ENCODE measurements around the gene ADIPOQ.
"Not testable (repeated sequence)": the region's sequence is repeated elsewhere in the genome, so short reads cannot be mapped to it uniquely, and the experiment has no call there.

The ADIPOQ gene

GRCh38 chr3:186873796-186874195 lies 31.3 kb downstream of the ADIPOQ start:
- DNase-seq, result not testable (repeated sequence)

DNA sequence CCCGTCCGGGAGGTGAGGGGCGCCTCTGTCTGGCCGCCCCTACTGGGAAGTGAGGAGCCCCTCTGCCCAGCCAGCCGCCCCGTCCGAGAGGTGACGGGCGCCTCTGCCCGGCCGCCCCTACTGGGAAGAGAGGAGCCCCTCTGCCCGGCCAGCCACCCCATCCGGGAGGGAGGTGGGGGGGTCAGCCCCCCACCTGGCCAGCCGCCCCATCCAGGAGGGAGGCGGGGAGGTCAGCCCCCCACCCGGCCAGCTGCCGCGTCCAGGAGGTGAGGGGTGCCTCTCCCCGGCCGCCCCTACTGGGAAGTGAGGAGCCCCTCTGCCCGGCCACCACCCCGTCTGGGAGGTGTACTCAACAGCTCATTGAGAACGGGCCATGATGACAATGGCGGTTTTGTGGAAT lies 31.7 kb downstream of the ADIPOQ start:
- DNase-seq, result not testable (repeated sequence)

- DNase-seq, result not testable (repeated sequence)
Observed at GRCh38 chr3:186874841-186875240, 32.3 kb downstream of the ADIPOQ start.

- DNase-seq, result no peak
Observed at GRCh38 chr3:186875708-186876107, 33.2 kb downstream of the ADIPOQ start.

GRCh38 chr3:186879781-186880180 lies 37.3 kb downstream of the ADIPOQ start:
- peak; percentile 36 for DNase-seq

- DNase-seq, result peak; percentile 83
Observed at GRCh38 chr3:186880406-186880805, 37.9 kb downstream of the ADIPOQ start.

- DNase-seq, result peak; percentile 81
Observed at GRCh38 chr3:186882150-186882524, 39.6 kb downstream of the ADIPOQ start.

- peak; percentile 90 for DNase-seq
Observed at GRCh38 chr3:186882881-186883685, 40.6 kb downstream of the ADIPOQ start.

DNA sequence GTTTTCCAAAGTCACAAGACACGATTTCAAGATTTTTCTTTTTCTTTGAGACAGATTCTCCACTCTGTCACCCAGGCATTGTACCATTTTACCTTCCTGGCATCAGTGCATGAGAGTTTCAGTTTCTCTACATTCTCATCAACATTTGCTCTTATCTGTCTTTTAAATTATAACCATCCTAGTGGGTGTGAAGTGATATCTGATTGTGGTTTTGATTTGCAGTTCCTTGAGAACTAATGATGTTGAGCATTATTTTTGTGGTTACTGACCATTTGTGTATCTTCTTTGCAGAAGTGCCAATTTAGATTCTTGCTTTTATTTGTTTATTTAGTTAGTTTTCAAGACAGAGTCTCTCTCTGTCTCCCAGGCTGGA lies 41.2 kb downstream of the ADIPOQ start:
- peak; percentile 62 for DNase-seq

GRCh38 chr3:186884868-186885267 lies 42.4 kb downstream of the ADIPOQ start:
- DNase-seq, result not testable (repeated sequence)

- no peak for DNase-seq
Observed at GRCh38 chr3:186886202-186886981, 43.9 kb downstream of the ADIPOQ start.

DNA sequence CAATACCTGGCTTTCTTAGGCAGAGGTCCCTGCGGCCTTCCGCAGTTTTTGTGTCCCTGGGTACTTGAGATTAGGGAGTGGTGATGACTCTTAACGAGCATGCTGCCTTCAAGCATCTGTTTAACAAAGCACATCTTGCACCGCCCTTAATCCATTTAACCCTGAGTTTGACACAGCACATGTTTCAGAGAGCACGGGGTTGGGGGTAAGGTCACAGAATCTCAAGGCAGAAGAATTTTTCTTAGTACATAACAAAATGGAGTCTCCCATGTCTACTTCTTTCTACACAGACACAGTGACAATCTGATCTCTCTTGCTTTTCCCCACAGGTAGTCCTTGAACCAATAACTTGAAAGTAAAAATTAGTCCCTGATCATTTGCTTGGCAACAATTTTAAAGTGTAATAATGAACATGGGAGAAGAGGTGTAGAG lies 45.0 kb downstream of the ADIPOQ start:
- not testable (repeated sequence) for DNase-seq

DNA sequence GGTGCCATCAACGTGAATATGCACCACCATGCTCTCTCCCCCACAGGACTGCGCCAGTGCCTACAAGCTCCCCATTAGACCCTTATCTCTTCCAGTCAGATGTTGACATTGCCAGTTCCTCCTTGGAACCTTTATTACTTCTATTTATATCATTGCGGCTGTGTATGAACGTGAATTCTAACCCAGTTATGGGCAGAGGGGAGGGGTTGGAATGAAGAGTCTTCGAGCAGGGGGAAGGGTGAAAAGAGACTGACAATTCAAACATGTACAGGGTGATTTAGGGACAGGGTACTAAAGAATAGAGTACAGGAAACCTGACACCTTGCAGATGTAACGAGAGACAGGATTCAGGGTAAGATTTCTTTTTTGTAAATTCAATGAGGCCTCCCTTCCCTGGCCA lies 46.1 kb downstream of the ADIPOQ start:
- DNase-seq, result no peak

- not testable (repeated sequence) for DNase-seq
Observed at GRCh38 chr3:186889698-186890097, 47.2 kb downstream of the ADIPOQ start.

- DNase-seq, result no peak
Observed at GRCh38 chr3:186890911-186891310, 48.4 kb downstream of the ADIPOQ start.

- not testable (repeated sequence) for DNase-seq
Observed at GRCh38 chr3:186893071-186893470, 50.6 kb downstream of the ADIPOQ start.

- DNase-seq, result no peak
Observed at GRCh38 chr3:186895406-186895805, 52.9 kb downstream of the ADIPOQ start.

- DNase-seq, result no peak
Observed at GRCh38 chr3:186896006-186896405, 53.5 kb downstream of the ADIPOQ start.

DNA sequence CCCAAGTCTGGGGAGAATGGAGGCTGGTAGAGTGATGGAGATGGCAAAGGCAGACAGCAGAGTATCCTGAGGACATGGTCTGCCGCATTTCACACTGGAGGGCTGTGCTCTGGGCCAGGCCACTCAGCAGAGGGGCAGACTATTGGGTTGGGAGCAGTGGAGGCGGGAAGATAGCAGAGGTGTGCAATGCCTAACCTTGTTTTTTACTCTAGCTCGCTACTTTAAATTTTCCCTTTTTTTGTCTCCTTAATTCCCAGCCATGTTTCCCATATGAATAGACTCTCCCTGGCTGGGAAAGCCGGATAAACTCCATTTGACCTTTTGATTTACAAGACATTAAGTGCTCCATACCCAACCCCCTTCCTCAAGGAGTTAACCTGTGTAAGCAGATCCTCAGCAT lies 54.4 kb downstream of the ADIPOQ start:
- DNase-seq, result no peak

DNA sequence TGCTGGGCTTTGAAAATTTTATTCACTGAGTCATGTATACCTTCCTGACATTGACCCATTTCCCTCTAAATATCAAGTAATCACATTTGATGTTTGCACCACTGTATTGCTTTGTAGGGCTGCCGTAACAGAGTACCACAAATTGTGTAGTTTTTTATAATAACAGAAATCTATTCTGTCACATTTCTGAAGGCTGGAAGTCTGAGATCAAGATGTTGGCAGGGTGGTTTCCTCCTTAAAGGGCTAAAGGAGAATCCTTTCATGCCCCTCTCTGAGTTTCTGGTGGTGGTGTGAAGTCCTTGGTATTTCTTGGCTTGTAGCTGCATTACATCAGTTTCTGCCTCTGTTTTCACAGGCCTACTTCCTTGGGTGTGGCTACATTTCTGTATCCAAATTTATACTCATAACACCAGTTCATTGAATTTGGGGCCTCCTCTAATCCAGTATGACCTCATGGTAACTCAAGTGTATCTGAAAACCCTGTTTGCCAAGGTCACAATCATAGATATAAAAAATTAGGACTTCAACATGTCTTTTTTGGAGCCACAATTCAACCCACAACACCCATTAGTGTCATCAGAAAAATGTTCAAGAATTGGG lies 58.7 kb downstream of the ADIPOQ start:
- DNase-seq, result no peak

GRCh38 chr3:186902154-186902553 lies 59.6 kb downstream of the ADIPOQ start:
- DNase-seq, result no peak

DNA sequence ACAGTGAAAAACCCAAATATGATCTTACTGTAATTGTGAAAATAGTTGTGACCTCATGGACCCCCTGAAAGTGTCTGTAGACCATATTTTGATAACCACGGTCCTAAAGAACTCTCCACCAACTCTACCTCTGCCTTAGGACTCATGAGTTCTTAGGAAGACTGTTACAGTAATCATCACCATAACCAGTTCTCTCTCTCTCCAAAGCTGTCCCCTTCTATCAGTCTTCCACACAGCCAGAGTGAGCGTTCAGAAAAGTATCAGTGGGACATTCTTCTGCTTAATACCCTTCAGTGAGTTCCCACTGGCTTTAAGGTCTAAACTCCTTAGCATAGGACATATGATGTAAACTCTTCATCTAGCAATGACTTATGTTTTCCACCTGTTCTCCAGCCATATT lies 60.2 kb downstream of the ADIPOQ start:
- DNase-seq, result no peak

DNA sequence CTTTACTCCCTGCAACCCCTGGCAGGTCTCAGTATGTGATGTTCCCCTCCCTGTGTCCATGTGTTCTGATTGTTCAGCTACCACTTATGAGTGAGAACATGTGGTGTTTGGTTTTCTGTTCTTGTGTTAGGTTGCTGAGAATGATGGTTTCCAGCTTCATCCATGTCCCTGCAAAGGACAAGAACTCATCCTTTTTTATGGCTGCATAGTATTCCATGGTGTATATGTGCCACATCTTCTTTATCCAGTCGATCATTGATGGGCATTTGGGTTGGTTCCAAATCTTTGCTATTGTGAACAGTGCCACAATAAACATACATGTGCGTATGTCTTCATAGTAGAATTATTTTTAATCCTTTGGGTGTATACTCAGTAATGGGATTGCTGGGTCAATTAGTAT lies 61.2 kb downstream of the ADIPOQ start:
- DNase-seq, result not testable (repeated sequence)

DNA sequence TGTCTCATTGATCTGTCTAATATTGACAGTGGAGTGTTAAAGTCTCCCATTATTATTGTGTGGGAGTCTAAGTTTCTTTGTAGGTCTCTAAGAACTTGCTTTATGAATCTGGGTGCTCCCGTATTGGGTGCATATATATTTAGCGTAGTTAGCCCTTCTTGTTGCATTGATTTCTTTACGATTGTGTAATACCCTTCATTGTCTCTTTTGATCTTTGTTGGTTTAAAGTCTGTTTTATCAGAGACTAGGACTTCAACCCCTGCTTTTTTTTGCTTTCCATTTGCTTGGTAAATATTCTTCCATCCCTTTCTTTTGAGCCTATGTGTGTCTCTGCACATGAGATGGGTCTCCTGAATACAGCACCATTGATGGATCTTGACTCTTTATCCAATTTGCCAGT lies 64.6 kb downstream of the ADIPOQ start:
- DNase-seq, result not testable (repeated sequence)
